HG03354 (cell line): ENCODE data around the gene ANKRD60.

Experiments used
- ATAC-seq: cut with Tn5 transposase; IDR thresholded peaks from one replicate; pipeline ENCODE4 v1.9.1; 2021; ENCODE audit warnings: mild to moderate bottlenecking; ENCODE audit not compliant: unreplicated experiment, poor library complexity, severe bottlenecking

The ANKRD60 gene

DNA sequence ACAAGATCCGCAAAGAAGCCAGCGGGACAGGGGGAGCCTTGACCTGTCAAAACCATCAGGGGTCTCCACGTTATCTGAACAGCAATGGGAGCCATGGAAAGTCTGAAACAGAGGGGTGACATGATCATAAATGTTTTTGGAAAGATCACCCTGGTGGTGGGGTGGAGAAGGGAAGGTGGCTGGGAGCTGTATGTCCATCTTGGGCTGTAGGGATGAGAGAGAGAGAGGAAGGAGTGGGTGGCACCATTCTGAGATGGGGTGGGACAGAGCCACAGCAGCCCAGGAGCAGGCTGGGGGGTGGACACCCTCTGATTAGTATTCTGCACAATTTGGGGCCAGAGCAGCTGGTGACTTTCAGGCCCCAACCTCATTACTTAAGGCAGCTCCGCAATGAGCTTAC lies 30.1 kb downstream of the ANKRD60 start:
- ATAC-seq: no peak

DNA sequence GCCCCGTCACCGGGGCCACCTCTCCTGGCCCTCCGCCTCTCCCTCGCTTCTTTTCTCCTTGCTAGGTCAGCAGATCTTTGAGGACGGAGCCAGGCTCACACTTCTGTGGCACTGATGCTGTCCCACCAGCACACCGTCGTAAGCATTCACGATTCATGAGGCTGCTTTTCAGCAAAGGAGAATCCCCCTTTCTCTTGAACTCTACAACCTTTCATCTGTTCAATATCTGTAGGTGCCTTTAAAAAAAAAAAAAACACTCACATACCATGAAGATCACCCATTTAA lies 31.3 kb downstream of the ANKRD60 start:
- ATAC-seq: no peak

DNA sequence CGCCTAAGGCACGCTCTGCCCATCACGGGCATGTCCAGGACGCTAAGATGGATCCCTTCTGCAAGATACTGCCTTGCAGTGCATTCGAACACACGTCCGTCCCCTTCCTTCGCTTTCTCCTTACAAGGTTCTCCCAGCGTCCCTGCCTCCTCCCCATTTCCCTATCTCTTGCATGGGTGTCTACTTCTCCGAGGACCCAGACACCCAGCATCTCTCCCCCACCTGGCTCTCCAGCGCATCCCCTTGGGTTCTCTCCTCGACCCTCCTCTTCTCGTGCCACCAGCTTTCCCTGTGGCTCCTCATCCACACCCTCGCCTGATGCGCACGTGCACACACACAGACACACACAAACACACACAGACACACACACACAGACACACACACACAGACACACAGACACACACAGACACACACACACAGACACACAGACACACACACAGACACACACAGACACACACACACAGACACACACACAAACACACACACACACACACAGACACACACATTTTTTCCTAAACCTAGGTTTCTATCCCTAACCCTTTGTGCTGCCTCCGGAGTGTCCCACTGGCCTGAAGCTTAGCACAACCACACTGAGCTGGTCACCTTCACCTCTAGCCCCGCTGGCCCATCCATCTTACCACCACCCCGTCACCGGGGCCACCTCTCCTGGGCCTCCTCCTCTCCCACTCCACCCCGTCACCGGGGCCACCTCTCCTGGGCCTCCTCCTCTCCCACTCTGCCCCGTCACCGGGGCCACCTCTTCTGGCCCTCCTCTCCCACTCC lies 31.9 kb downstream of the ANKRD60 start:
- ATAC-seq: no peak

DNA sequence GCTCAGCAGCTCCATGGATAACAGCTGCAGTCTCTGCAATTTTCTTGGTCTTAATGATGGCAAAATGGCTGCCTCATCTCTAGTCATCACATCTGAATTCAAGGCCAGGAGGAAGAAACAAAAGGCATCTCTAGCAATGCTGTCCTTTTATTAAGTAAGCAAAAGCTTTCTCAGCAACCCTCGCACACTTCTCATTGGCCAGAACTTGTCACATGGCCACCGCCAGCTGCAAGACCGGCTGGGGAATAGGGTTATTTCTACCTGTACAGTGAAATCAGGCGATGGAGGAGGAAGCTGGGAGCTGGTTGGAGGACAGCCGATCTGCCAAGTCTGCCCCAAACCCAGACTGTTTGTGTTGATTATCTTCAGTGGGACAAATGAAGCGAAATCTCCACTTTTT lies 33.4 kb downstream of the ANKRD60 start:
- no peak for ATAC-seq

DNA sequence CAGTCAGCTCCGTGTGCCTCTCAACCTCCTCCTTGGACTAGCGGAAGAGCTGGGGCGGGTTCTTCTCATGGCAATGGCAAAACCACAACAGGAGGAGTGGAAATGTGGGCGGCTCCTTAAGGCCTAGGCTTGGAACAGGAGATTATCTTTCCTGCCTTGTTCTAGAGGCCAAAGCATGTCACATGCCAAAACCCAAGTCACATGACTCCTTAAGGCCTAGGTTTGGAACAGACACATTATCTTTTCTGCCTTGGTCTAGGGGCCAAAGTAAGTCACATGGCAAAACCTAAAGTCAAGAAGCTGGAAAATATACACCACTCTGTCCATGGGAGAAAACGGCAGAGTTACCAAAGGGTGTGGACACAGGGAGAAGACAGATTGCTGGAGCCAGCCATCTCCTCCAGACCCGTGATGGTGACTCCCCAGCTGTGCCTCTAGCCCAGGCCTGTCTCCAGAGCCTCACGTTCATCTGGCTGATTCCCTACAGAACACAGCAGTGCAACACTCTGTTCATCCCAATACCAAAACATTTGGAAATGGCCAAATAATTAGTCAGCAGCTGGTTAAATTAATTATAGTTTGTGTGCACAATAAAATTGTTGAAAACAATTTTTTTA lies 34.2 kb downstream of the ANKRD60 start:
- ATAC-seq: no peak

DNA sequence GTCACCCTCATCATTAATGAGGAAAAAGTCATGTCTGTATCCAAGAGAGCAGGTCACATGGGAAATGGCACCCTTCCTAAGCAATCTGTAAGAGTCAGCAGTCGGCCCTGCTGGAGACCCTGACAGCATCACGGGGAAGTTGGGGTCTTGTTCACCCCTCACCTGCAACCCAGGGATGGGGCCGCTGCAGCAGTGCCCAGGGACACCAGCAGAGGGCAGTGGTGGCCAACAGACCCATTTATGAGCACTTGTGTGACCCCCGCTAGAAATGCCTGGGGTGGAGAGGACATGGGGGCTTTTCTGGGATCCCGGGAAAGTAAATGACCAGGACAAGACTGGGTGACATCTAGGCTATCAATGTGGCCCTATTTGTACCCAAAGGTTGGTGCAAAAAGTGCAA lies 35.9 kb downstream of the ANKRD60 start:
- ATAC-seq: no peak

DNA sequence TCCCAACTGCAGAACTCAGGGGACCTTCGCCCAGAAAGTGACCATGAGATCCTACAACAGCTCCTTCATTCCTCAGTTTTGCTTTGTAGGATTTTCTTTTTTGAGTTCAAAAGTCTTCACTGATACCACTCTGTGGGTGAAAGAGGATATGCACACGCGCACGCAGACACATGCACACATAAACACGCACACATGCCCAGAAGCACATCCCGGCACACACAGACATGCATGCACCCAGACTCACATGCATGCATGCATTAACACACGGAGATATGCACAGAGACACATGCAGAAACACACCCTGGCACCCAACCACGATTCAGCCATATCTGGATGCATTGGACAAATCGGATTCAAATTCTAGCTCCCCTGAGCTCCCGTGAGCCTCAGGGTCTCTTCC lies 36.4 kb downstream of the ANKRD60 start:
- ATAC-seq: no peak

DNA sequence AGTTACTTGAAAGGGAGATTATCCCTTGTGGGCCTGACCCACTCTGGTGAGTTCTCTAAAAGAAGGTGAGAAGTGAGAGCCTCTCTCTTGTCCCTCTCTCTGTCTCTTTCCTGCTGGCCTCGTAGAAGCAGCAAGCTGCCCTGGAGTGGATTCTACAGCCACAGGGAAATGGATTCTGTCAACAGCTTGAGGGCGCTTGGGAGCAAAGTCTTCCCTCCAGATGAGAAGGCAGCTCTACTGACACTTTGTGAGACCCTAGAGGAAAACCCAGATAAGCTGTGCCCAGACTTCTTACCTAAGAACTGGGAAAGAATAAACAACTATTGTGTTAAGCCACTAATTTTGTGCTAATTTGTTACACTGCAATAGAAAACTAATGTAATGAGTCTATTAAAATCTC lies 39.9 kb downstream of the ANKRD60 start:
- ATAC-seq: no peak

DNA sequence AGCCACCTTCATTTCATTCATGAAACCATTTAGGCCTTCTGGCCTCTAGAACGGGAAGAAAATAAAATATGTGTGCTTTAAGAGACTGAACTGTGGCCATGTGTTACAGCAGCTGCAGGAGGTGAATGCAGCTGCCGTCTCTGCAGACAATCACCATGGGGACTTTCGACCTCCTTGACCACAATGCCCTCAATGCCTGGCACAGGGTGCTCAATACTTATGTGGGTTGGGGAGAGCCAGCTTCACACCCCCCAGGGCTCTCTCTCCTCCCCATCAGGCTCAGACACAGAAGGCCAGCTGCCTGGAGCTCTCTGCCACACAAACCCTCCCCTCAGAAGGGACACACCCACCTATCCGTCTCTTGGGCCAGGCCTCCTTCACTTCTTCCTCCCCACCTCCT lies 43.5 kb downstream of the ANKRD60 start:
- no peak for ATAC-seq

DNA sequence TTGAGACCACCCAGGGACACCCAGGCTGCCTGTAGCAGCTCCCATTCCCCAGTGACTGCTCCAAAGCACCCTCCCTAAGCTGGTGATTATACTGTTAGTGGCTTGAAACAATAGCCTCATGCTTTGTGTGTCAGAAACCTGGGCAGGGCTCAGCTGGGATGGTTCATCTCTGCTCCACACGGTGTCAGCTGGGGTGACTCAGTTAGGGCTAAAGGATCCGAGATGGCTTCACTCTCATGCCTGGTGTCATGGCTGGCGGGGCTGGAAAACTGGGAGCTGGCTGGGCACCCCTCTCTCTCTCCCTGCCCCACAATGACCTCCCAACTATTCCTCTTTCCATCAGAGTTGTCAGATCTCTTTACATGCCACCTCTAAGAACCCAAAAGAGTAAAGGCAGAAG lies 44.4 kb downstream of the ANKRD60 start:
- no peak for ATAC-seq

DNA sequence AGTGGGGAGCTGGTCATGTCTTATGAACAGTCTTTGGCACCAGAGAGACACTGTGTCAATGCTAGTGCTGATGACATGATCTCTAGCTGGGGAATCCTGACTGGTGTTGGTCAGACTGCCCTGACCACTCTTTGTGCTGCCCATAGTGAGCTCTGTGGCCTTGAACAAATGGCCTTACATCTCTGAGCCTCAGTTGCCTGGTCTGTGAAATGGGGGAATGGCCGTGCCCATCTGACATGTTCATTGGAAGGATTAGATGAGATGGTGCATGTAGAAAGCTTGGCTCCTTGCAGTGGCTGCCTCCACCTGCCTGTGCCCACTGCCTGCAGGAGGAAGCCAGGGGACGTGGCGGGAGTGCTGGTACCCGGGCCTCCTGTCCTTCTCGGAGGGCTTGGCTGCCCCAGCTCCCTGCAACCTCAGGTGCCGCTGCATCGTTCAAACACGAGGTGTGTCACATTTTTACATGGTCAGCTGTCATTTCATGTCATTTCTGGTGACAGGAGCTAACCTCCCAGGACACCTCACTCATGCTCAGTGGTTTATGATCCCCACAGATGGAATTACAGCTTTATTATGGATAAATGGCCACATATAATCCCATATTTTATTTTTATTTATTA lies 45.8 kb downstream of the ANKRD60 start:
- no peak for ATAC-seq

DNA sequence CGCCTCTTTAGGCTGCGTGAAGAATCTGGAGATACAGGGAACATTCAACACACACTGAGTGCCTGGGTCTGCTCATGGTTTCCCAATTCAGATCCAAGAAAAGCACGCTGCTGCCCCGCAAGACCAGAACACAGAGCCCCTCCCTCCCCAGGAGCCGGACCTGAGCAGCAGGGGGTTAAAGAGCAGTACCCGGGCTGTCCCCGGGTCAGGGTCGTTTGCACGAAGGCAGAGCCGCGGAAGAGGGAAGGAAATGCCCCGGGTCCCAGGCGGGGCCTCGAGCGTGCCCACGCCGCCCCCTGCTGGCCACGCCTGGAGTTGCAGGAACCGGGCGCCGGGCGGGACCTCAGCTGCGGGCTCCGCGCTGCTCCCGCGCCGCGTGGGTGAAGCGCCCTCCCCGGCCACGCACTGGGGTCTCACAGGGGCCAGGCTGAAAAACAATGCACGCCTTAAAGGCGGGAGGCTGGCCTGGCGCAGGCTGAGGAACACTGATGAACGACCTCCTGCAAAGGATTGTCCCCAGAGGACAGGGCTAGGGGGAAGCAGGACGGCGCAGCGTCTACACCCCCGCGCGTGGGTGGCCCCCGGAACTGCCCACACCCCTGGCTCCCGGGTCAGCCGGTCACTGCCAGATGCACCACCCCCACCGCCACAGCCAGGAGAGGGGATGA lies 48.9 kb downstream of the ANKRD60 start:
- ATAC-seq: peak; percentile 58

DNA sequence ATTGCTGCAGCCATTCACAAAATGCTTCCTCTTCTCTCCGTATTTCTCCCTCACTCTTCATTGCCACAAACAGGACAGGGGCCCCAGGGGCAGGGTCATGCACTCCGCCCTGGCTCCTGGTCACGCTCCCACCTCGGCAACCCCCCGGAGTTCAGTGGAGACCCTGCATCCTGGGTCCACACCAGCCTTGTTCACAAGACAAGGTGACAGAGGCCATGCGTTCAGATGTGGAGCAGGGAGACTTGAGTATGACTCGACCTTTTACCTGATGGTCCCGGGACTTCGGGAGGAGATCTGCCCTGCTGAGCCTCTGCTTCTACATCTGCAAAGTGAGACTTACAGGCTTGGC lies 49.4 kb downstream of the ANKRD60 start:
- ATAC-seq: no peak

DNA sequence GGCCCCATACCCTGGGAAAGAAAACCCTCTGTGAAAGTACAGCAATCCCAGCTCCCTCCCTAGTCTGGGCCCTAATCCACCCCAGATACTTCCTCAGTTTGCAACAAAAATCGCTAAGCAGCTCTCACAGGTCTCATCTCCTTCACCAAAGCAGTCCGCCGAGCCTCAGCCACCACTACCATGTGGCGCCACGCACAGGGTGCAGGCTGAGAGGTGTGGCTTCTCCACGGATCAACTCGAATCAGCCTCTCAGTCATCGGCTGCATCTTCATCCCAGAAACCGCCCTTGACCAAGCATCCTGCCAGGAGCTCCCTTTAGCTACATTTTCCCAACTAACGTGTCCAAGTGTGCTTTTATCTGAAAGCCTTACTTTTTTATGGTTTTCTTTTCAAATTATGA lies 50.7 kb downstream of the ANKRD60 start:
- no peak for ATAC-seq

DNA sequence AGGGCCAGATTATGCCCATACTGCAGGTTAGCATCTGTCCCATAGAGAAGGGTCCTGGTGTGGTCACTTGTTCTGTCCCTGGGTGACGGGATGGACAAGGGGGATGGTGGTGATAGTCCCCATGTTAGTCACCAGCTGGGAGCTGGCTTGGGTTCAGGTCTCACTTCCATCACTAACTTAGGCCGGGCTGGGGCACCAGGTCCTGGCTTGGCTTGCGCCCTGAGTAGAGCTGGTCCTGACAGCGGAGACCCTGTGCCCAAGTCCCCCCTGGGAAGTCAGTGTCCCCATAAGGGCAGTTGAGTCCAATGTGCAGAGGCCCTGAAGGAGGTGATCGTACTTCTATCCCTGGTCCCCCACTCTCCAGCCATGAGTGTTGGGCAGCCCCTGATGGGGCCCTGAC lies 52.6 kb downstream of the ANKRD60 start:
- no peak for ATAC-seq

DNA sequence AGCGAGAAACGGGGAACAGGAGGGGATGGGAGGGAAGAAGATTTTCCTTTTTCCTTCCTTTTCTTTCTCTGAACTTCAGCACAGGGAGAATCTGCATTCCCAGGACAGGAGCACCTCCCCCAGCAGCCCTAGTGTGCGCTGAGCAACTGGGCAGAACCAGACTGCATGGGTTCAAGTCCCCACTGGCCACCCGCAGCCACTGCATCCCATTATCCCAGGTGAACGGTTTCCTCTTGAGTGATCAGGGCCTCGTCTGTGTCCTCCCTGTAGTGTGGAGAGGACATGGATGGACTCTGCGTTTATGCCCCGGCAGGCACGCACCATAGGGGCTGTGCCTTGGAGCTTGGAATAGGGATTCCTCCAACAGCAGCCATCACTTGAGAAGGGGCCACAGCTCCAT lies 53.0 kb downstream of the ANKRD60 start:
- no peak for ATAC-seq

DNA sequence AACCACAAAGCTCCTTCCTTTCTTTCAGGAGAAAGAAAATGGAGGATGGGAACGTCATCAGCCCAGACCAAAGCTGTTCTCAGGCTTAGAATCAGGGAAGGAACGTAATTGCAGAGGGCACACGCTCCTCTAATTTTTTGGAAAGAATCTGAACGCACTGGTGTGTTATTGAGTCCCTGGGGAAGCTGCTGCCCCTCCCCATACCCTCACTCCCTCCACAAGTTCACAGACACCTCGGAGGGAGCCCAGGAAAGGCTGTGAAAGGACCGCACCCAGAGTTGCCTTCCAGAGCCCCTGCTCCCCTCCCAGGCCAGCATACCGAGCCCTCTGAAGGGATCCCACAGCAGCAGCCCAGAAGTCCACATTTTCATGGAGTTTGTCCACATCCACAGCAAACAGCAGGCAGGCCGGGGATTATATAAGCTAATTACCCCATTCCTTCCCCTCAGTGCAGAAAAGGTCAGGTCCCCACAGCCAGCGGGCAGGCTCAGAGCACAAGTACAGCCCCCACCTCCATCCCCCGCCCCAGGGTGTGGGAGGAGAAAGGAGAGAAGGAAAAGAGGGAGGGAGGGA lies 53.7 kb downstream of the ANKRD60 start:
- ATAC-seq: no peak

DNA sequence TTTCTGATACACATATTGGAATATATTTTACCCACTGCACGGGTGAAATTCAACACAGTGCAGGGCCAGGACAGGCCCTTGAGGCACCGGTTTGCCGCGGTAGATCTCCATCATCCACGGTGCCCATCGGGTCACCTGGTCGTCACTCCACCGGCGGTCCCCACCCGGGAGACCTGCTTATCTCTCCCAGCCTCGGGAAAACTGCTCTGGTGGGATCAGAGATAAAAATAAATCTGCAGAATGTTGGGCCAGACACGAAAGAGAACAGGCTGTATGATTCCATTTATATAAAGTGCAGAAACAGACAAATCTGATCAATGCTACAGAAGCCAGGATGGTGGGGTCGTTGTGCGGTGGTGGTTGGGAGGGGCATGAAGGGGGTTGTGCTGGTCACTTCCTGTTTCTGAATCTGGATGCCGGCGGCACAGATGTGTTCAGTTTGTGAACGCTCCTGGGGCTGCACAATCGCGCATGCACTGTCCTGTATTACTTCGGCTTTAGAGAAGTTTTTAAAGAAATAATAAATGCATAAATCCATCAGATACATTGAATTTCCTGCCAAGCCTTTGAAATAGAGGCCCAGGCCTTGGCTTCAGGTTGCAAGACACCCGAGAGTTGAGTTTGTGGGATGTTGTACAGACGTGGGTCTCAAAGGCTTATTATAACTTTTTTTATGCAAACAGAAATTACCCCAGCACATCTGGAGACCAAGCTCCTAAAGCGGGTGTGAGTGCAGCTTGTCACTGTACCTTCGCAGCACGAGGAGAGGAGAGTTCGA lies 54.3 kb downstream of the ANKRD60 start:
- ATAC-seq: no peak

DNA sequence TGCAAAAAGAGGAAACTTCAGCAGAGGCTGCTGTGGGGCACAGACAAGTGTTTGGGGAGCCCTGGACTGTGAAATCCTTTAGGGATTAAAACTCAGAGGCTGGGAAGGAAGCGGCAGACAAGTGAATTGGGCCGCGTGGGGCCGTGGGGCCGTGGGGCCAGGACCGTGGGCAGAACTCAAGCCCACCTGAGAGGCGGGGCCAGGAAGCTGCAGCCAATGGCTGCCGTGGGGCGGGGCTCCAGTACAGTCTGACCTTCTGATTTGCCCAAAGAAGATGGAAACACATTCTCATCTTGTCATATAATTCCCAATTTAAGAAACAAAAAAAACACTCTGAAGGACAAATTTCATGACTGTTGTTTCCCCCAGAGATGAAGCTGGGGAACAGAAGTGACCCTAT lies 55.4 kb downstream of the ANKRD60 start:
- no peak for ATAC-seq

DNA sequence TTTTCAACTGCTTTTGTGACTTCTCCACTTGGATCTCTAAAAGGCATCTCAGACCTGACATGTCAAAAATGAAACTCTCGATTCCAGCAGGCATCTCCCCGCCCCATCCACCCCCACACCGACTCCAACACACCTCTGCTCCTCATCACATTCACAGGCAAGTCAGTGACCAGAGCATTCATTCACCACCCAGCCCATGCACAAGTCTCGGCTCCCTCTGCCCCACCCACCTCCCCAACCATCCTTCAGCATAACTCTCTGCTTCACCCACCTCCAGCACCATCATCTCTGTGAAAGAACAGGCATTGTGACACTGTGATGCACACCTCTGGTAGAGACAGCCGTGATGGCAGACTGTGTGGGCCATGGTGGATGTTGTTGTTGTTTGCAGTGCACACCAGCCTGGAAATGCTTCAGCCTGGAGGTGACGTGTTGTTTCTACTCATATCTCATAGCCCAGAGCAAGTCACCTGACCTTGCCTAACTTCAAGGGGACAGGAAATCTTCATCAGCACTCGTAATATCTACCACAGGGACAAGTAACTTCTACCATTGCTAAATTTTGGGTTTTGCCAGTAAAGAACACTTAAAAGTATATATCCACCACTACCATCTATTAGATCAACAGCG lies 56.5 kb downstream of the ANKRD60 start:
- no peak for ATAC-seq
